Measurements from ENCODE around the gene IL16. TPM values are rescaled to one million over a fixed set of nuclear protein-coding genes. Genes with fewer than 3 reads are reported as not detected.
"Not testable (repeated sequence)": the region's sequence is repeated elsewhere in the genome, so short reads cannot be mapped to it uniquely, and the experiment has no call there.

The IL16 gene
- total RNA-seq, 1 donor from 2014 or later = not detected

DNA sequence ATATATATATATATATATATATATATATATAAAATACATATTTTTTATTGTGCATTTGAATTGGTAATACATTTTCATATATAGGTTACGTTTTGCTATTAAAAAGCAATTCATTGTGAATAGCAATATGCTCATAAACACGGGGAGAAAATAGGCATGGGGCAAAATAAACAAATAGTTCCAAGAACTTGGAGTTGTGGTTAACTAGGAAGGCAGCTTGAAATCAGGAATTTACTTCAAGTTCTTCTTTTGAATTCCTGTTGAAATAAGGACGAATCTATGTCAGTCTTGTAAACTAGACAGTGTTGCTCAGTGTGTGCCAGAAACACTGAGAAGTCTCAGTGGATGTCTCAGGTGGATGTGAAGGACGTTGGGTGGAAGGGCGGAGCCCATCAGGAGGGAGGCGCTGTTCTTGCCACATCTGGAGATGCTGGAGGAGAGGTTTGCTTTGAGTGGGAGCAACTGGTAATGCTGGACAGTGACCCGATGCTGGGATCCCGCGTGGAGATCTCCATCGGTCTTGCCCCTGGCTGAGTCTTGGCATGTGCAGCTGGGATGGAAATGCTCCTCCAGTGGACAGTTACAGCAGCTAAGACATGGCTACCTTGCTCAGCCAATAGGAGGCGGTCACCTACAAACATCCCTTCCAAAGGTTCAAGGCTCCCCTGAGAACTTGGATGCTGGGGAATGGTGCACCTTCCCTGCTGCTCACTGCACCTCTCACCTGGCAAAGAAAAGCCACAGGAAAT lies 2.5 kb downstream of the IL16 start:
- TF ChIP-seq, protein P1, sequence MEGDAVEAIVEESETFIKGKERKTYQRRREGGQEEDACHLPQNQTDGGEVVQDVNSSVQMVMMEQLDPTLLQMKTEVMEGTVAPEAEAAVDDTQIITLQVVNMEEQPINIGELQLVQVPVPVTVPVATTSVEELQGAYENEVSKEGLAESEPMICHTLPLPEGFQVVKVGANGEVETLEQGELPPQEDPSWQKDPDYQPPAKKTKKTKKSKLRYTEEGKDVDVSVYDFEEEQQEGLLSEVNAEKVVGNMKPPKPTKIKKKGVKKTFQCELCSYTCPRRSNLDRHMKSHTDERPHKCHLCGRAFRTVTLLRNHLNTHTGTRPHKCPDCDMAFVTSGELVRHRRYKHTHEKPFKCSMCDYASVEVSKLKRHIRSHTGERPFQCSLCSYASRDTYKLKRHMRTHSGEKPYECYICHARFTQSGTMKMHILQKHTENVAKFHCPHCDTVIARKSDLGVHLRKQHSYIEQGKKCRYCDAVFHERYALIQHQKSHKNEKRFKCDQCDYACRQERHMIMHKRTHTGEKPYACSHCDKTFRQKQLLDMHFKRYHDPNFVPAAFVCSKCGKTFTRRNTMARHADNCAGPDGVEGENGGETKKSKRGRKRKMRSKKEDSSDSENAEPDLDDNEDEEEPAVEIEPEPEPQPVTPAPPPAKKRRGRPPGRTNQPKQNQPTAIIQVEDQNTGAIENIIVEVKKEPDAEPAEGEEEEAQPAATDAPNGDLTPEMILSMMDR (IDR thresholded peaks at IDR 0.05; ENCODE audit: insufficient read depth, low read length, poor library complexity, severe bottlenecking) = no peak
- Histone ChIP-seq H3K27me3 (ENCODE audit: control insufficient read depth, insufficient read depth, low read length) (no peaks in the 10 kb centered on the region), H3K4me3 (ENCODE audit: low read depth, low read length) (no peak overlapping the region), H3K36me3 (ENCODE audit: control insufficient read depth, insufficient read depth, low read length) (no peaks in the 10 kb centered on the region)
- DNase-seq (ENCODE audit: low read depth) = no peak

DNA sequence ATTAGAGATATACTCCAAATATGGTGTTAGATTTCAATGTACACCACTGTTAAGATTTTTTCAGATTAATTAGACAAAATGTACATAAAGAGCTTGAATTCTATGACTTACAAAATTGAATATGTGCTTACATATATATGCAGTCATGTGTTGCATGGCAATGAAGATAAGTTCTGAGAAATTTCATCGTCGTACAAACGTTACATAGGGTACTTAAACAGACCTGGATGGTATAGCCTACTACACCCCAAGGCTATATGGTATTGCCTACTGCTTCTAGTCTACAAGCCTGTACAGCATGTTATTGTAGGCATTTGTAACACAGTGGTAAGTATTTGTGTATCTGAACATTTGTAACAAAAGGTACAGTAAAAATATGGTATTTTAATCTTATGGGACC lies 9.3 kb downstream of the IL16 start:
- Histone ChIP-seq H3K27me3 (ENCODE audit: control insufficient read depth, insufficient read depth, low read length) (no peaks in the 10 kb centered on the region), H3K36me3 (ENCODE audit: control insufficient read depth, insufficient read depth, low read length) (no peaks in the 10 kb centered on the region), H3K4me3 (ENCODE audit: low read depth, low read length) (no peak overlapping the region)
- TF ChIP-seq, protein P1 (IDR thresholded peaks at IDR 0.05; ENCODE audit: insufficient read depth, low read length, poor library complexity, severe bottlenecking) = no peak
- DNase-seq (ENCODE audit: low read depth) = no peak

DNA sequence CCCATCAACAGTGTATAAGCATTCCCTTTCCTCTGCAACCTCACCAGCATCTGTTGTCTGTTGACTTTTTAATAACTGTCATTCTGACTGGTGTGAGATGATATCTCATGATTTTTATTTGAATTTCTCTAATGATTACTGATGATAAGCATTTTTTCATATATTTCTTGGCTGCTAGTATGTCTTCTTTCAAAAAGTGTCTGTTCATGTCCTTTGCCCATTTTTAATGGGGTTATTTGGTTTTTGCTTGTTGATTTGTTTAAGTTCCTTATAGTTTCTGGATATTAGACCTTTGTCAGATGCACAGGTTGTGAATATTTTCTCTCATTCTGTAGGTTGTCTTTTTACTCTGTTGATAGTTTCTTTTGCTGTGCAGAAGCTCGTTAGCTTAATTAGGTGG lies 11.3 kb downstream of the IL16 start:
- H3K4me3 ChIP-seq (ENCODE audit: low read depth, low read length); DNase-seq (ENCODE audit: low read depth); H3K27me3 ChIP-seq (ENCODE audit: control insufficient read depth, insufficient read depth, low read length); H3K36me3 ChIP-seq (ENCODE audit: control insufficient read depth, insufficient read depth, low read length): not testable (repeated sequence)

DNA sequence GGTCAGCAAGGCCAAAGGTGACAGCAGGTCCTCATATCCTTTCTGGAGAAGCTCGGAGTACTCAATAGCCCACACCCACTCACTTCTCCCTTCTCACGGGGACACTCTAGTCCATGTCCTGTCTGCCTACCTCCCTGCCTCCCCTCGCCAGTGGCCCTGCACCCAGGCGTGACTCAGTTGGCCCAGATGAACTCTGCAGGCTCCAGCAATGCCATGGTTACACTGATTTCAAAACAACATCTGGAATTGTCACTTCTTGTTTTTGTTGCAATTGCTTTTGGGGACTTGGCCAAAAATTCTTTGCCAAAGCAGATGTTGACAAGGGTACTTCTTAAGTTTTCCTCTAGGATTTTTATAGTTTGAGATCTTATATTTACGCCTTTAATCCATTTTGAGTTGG lies 13.0 kb downstream of the IL16 start:
- H3K4me3 ChIP-seq (ENCODE audit: low read depth, low read length) = no peak overlapping the region
- no peaks in the 10 kb centered on the region for H3K36me3 ChIP-seq (ENCODE audit: control insufficient read depth, insufficient read depth, low read length)
- DNase-seq (ENCODE audit: low read depth) = no peak
- TF ChIP-seq, protein P1 (IDR thresholded peaks at IDR 0.05; ENCODE audit: insufficient read depth, low read length, poor library complexity, severe bottlenecking) = no peak
- H3K27me3 ChIP-seq (ENCODE audit: control insufficient read depth, insufficient read depth, low read length) = no peaks in the 10 kb centered on the region

DNA sequence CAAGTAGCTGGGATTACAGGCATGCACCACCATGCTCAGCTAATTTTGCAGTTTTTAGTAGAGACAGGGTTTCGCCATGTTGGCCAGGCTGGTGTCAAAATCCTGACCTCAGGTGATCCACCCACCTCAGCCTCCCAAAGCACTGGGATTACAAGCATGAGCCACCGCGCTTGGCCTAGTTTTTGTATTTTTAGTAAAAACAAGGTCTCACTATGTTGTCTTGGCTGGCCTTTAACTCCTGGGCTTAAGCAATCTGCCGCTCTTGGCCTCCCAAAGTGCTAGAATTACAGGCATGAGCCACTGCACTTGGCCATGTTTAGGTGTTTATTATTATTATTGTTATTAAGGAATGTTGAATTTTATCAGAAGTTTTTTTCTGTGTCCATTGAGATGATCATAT lies 14.7 kb downstream of the IL16 start:
- DNase-seq (ENCODE audit: low read depth) = no peak
- Histone ChIP-seq H3K36me3 (ENCODE audit: control insufficient read depth, insufficient read depth, low read length) (no peaks in the 10 kb centered on the region), H3K4me3 (ENCODE audit: low read depth, low read length) (no peak overlapping the region), H3K27me3 (ENCODE audit: control insufficient read depth, insufficient read depth, low read length) (no peaks in the 10 kb centered on the region)
- TF ChIP-seq, protein P1 (IDR thresholded peaks at IDR 0.05; ENCODE audit: insufficient read depth, low read length, poor library complexity, severe bottlenecking) = no peak

DNA sequence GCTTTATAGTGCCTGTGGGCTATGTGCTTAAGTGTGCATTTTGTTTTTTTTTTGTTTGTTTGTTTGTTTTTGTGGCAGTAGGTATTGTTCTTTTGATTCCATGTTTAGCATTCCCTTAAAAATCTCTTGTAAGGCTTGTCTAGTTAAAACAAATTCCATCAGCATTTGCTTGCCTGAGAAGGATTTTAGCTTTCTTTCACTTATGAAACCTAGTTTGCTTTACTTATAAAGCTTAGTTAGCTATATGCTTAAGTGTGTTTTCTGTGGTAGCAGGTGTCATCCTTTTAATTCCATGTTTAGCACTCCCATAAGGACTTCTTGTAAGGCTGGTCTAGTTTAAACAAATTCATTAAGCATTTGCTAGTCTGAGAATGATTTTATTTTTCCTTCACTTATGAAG lies 17.3 kb downstream of the IL16 start:
- Histone ChIP-seq H3K27me3 (ENCODE audit: control insufficient read depth, insufficient read depth, low read length) (no peaks in the 10 kb centered on the region), H3K36me3 (ENCODE audit: control insufficient read depth, insufficient read depth, low read length) (no peaks in the 10 kb centered on the region), H3K4me3 (ENCODE audit: low read depth, low read length) (no peak overlapping the region)
- no peak for DNase-seq (ENCODE audit: low read depth)
- TF ChIP-seq, protein P1 (IDR thresholded peaks at IDR 0.05; ENCODE audit: insufficient read depth, low read length, poor library complexity, severe bottlenecking) = no peak

All from kidney epithelial cell (primary cell).